Suprapubic skin (tissue), 4 donors: ENCODE results near the gene PLD5.

ENCODE experiments used
- EP300 ChIP-seq: sonication (generic); formaldehyde crosslinking; IDR thresholded peaks from one replicate; pipeline ENCODE4 v1.6.1; 2017; ENCODE audit warnings: antibody characterized with exemption
- POLR2AphosphoS5 ChIP-seq, 3 donors: sonication (generic); formaldehyde crosslinking; IDR thresholded peaks; one replicate each; pipeline ENCODE4 v1.6.1; 2017; ENCODE audit warnings: antibody characterized with exemption in 3 of 3

DNA sequence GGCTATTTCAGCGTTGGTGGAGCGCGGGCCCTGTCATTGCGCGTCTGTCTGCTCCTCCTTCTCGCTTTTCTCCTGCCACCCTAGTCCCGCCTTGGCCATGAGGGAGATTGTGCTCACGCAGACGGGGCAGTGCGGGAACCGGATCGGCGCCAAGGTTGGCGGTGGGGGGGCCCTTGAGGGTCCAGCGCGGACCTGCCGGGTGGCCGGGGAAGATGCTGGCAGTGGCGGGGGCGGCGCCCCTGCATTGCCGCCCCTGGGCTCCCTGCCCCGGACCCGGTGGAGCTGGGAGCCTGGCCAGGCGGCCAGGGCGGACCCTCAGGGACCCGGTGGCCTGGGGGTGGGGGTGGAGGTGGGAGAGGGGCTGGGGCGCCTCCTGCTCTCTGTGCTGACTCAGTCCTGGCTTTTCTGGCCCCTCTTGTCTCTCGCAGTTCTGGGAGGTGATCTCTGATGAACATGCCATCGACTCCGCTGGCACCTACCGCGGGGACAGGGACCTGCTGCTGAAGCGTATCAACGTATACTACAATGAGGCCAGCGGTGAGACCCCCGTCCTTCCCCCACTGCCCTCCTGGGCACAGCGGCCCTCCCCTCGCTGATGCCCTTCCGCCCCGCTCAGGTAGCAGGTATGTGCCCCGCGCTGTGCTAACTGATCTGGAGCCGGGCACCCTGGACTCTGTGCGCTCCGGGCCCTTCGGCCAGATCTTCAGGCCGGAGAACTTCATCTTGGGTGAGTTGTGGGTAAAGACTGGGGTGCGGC, 467.3 kb downstream of the PLD5 start:
- TF ChIP-seq POLR2AphosphoS5 (IDR thresholded peaks at IDR 0.05) (no peak), EP300 (no peak)
